Measurements from ENCODE around the gene PRKN.
"Not testable (repeated sequence)": the region's sequence is repeated elsewhere in the genome, so short reads cannot be mapped to it uniquely, and the experiment has no call there.

Gene PRKN

GRCh38 chr6:161828355-161828754, 899.2 kb downstream of the PRKN start:
- no peak for DNase-seq

- DNase-seq = no peak
Observed at GRCh38 chr6:161826512-161826911, 901.1 kb downstream of the PRKN start.

GRCh38 chr6:161822204-161822603, 905.4 kb downstream of the PRKN start:
- not testable (repeated sequence) for DNase-seq

- no peak for DNase-seq
Observed at GRCh38 chr6:161817881-161818280, 909.7 kb downstream of the PRKN start.

- DNase-seq = no peak
Observed at GRCh38 chr6:161815965-161816364, 911.6 kb downstream of the PRKN start.

GRCh38 chr6:161813156-161813555, 914.4 kb downstream of the PRKN start:
- no peak for DNase-seq

- no peak for DNase-seq
Observed at GRCh38 chr6:161809971-161810370, 917.6 kb downstream of the PRKN start.

GRCh38 chr6:161804838-161805237, 922.7 kb downstream of the PRKN start:
- DNase-seq = no peak

- no peak for DNase-seq
Observed at GRCh38 chr6:161803131-161803530, 924.4 kb downstream of the PRKN start.

- DNase-seq = no peak
Observed at GRCh38 chr6:161802231-161802630, 925.3 kb downstream of the PRKN start.

- DNase-seq = no peak
Observed at GRCh38 chr6:161798844-161799394, 928.6 kb downstream of the PRKN start.

- DNase-seq = no peak
Observed at GRCh38 chr6:161796681-161797080, 930.9 kb downstream of the PRKN start.

GRCh38 chr6:161792851-161793493, 934.6 kb downstream of the PRKN start:
- DNase-seq = no peak

- DNase-seq = no peak
Observed at GRCh38 chr6:161788531-161788930, 939.0 kb downstream of the PRKN start.

GRCh38 chr6:161772176-161772575, 955.4 kb downstream of the PRKN start:
- DNase-seq = no peak

- no peak for DNase-seq
Observed at GRCh38 chr6:161761966-161762365, 965.6 kb downstream of the PRKN start.

- no peak for DNase-seq
Observed at GRCh38 chr6:161755080-161755479, 972.5 kb downstream of the PRKN start.

GRCh38 chr6:161750686-161751085, 976.9 kb downstream of the PRKN start:
- no peak for DNase-seq

- no peak for DNase-seq
Observed at GRCh38 chr6:161749576-161749975, 978.0 kb downstream of the PRKN start.

GRCh38 chr6:161748535-161749416, 978.8 kb downstream of the PRKN start:
- no peak for DNase-seq

- no peak for DNase-seq
Observed at GRCh38 chr6:161747506-161747905, 980.1 kb downstream of the PRKN start.

GRCh38 chr6:161745594-161746141, 981.9 kb downstream of the PRKN start:
- DNase-seq = no peak

- DNase-seq = no peak
Observed at GRCh38 chr6:161745128-161745527, 982.4 kb downstream of the PRKN start.
